GM23338 (cell line): ENCODE data around the gene M1AP.

Experiments
- CTCF ChIP-seq, 2 experiments: fragments of 200-600 bp in 1 of 2; sonication (generic) in 1 of 2; conservative IDR thresholded peaks; 2 replicates each; pipeline versions ENCODE4 v1.5.1 to v1.6.1; 2016 to 2017; ENCODE audit warnings: antibody characterized with exemption in 2 of 2, low read depth in 2 of 2, mild to moderate bottlenecking in 2 of 2, moderate library complexity in 1 of 2
- ETS1 ChIP-seq: IDR thresholded peaks from 2 replicates; pipeline ENCODE4 v1.6.1; 2016; ENCODE audit warnings: antibody characterized with exemption
- EZH2 ChIP-seq: fragments of 200-600 bp; sonication (generic); IDR thresholded peaks from one replicate; pipeline ENCODE4 v1.8.0; 2017; ENCODE audit warnings: antibody characterized with exemption, mild to moderate bottlenecking, low read depth; ENCODE audit not compliant: unreplicated experiment
- EZH2phosphoT487 ChIP-seq: fragments of 200-600 bp; sonication (generic); IDR thresholded peaks from one replicate; pipeline ENCODE4 v1.8.1; 2018; ENCODE audit warnings: antibody characterized with exemption; ENCODE audit not compliant: unreplicated experiment
- NANOG ChIP-seq: IDR thresholded peaks from 2 replicates; pipeline ENCODE4 v1.6.1; 2016; ENCODE audit warnings: antibody characterized with exemption, borderline replicate concordance
- POLR2AphosphoS5 ChIP-seq: IDR thresholded peaks from 2 replicates; pipeline ENCODE4 v1.6.1; 2016; ENCODE audit warnings: antibody characterized with exemption, low read depth
- REST ChIP-seq: IDR thresholded peaks from one replicate; pipeline ENCODE4 v1.6.1; 2018; ENCODE audit warnings: antibody characterized with exemption; ENCODE audit not compliant: unreplicated experiment

GRCh38 chr2:74546004-74546403 lies 102.1 kb downstream of the M1AP start:
- TF ChIP-seq POLR2AphosphoS5 (no peak), CTCF (conservative IDR thresholded peaks at IDR 0.05; ENCODE audit: low read depth in 2 of 2) (no peak), EZH2 (no peak), NANOG (no peak), REST (no peak), ETS1 (no peak), EZH2phosphoT487 (no peak)
